SU-DHL-6 (cell line): Measurements from ENCODE around the gene CADM2.

Experiments
- H2AFZ ChIP-seq: fragments of 200-600 bp; sonication (generic); 2 replicates; pipeline ENCODE4 v1.6.1; 2014; ENCODE audit warnings: low read depth, mild to moderate bottlenecking, moderate library complexity, mixed read lengths, antibody characterized with exemption, low read length; ENCODE audit not compliant: severe bottlenecking
- H3F3A ChIP-seq: fragments of 200-600 bp; shearing (Covaris generic); 2 replicates; pipeline ENCODE4 v1.6.0; 2016; ENCODE audit warnings: antibody characterized with exemption, mild to moderate bottlenecking; ENCODE audit not compliant: insufficient read depth
- H3K27ac ChIP-seq: fragments of 200-600 bp; sonication (generic); 2 replicates; pipeline ENCODE4 v1.5.1; 2016; ENCODE audit warnings: low read depth, mild to moderate bottlenecking, low read length, moderate library complexity, mixed read lengths
- H3K27me3 ChIP-seq: fragments of 200-600 bp; sonication (generic), shearing (Covaris generic); 2 replicates; pipeline ENCODE4 v1.6.0; 2014; ENCODE audit warnings: mild to moderate bottlenecking, low read length
- H3K36me3 ChIP-seq: fragments of 200-600 bp; sonication (generic); 2 replicates; pipeline ENCODE4 v1.6.1; 2014; ENCODE audit warnings: mild to moderate bottlenecking, low read length, mixed read lengths
- H3K4me2 ChIP-seq: fragments of 300-600, 200-600 bp; shearing (Covaris generic), sonication (generic); 2 replicates; pipeline ENCODE4 v1.6.0; 2014; ENCODE audit warnings: low read length, low read depth, mild to moderate bottlenecking; ENCODE audit not compliant: poor library complexity, severe bottlenecking
- H3K4me3 ChIP-seq: fragments of 200-600 bp; sonication (generic); 2 replicates; pipeline ENCODE4 v1.5.1; 2014; ENCODE audit warnings: antibody characterized with exemption, low read length, mild to moderate bottlenecking, mixed read lengths; ENCODE audit not compliant: insufficient read depth, poor library complexity, severe bottlenecking
- H3K79me2 ChIP-seq: fragments of 200-600 bp; sonication (generic); 2 replicates; pipeline ENCODE4 v1.6.1; 2014; ENCODE audit warnings: mild to moderate bottlenecking, low read length, moderate library complexity; ENCODE audit not compliant: insufficient read depth
- H3K9ac ChIP-seq: fragments of 200-600 bp; sonication (generic); 2 replicates; pipeline ENCODE4 v1.7.0; 2014; ENCODE audit warnings: mild to moderate bottlenecking, low read length
- H3K9me2 ChIP-seq: fragments of 200-600 bp; sonication (generic); replicated peaks from 2 replicates; pipeline ENCODE4 v1.6.1; 2014; ENCODE audit warnings: low read length; ENCODE audit not compliant: insufficient read depth
- H3K9me3 ChIP-seq: fragments of 200-600 bp; sonication (generic); 2 replicates; pipeline ENCODE4 v1.6.1; 2014; ENCODE audit warnings: low read length, mixed read lengths; ENCODE audit not compliant: insufficient read depth
- H4K20me1 ChIP-seq: fragments of 200-600 bp; sonication (generic); 2 replicates; pipeline ENCODE4 v1.6.1; 2014; ENCODE audit warnings: low read depth, mild to moderate bottlenecking, antibody characterized with exemption, low read length, moderate library complexity, mixed read lengths
- EZH2phosphoT487 ChIP-seq: fragments of 200-600 bp; sonication (generic), shearing (Covaris generic); conservative IDR thresholded peaks from 2 replicates; pipeline ENCODE4 v1.6.1; 2018; ENCODE audit warnings: mild to moderate bottlenecking, antibody characterized with exemption, low read length, moderate library complexity, mixed read lengths
- TF ChIP-seq, protein P1 (sequence below): fragments of 200-600 bp; sonication (generic); IDR thresholded peaks from one replicate; pipeline ENCODE4 v1.5.1; 2017; ENCODE audit warnings: antibody characterized with exemption, mild to moderate bottlenecking, low read length, moderate library complexity; ENCODE audit not compliant: insufficient read depth, poor library complexity, severe bottlenecking

The CADM2 gene

DNA sequence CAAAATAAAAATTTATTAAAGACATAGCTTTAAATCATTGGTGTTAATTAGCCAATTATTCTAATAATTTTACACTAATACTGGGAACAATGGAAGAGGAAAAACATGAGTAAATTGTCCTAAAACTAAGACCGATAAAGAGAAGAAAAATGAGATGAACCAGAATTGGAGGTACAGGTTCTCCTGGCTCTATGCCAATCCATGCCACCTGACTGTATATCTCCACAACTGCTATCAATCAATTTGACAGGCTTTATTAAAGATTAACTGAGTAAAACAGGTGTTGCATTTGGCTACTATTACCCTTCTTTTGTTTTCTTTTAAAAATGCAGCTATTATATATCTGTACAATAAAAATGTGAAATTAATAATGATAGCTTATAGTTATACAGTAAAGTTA, 850.0 kb downstream of the CADM2 start:
- H3F3A ChIP-seq, result no peaks in the 10 kb centered on the region
- TF ChIP-seq EZH2phosphoT487, result no peak
- TF ChIP-seq, protein P1, sequence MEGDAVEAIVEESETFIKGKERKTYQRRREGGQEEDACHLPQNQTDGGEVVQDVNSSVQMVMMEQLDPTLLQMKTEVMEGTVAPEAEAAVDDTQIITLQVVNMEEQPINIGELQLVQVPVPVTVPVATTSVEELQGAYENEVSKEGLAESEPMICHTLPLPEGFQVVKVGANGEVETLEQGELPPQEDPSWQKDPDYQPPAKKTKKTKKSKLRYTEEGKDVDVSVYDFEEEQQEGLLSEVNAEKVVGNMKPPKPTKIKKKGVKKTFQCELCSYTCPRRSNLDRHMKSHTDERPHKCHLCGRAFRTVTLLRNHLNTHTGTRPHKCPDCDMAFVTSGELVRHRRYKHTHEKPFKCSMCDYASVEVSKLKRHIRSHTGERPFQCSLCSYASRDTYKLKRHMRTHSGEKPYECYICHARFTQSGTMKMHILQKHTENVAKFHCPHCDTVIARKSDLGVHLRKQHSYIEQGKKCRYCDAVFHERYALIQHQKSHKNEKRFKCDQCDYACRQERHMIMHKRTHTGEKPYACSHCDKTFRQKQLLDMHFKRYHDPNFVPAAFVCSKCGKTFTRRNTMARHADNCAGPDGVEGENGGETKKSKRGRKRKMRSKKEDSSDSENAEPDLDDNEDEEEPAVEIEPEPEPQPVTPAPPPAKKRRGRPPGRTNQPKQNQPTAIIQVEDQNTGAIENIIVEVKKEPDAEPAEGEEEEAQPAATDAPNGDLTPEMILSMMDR, result no peak
- H3K27ac ChIP-seq, result no peak overlapping the region
- H3K9ac ChIP-seq, result no peak overlapping the region
- H3K36me3 ChIP-seq, result no peaks in the 10 kb centered on the region
- no peaks in the 10 kb centered on the region for H4K20me1 ChIP-seq
- no peak overlapping the region for H2AFZ ChIP-seq
- H3K9me2 ChIP-seq, result no peaks in the 10 kb centered on the region
- H3K79me2 ChIP-seq, result no peaks in the 10 kb centered on the region
- H3K9me3 ChIP-seq, result no peaks in the 10 kb centered on the region
- no peak overlapping the region for H3K4me2 ChIP-seq
- no peaks in the 10 kb centered on the region for H3K27me3 ChIP-seq
- no peak overlapping the region for H3K4me3 ChIP-seq

DNA sequence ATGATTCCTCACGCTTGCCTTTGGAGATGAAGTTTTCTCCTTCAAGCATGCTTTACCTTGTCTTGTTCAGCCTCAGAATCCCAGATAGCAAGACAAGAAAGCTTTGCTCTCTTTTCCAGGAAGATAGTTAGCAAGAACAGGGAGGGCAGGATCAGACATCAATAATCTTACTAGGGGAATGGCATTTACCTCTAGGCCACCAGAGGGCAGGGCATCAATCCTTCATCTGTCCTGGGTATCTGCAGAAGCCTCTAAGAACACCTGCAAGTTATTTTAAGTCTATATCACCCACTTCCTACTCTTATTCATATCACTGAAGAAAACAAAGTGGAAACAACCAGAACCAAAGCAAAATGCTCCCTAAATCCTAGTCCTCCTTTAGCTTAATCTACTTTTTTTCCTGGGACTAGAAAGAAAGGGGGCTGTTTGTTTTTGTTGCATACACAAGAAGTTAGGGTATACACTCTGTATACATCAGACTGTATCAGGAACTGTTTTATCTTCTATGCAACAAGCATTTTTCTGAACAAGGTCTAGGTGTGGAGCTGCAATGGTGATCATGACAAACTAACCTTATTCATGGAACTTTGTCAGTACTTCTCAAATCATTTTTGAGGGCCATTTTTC, 862.5 kb downstream of the CADM2 start:
- H2AFZ ChIP-seq, result no peak overlapping the region
- no peaks in the 10 kb centered on the region for H4K20me1 ChIP-seq
- no peak overlapping the region for H3K4me3 ChIP-seq
- no peaks in the 10 kb centered on the region for H3K27me3 ChIP-seq
- no peaks in the 10 kb centered on the region for H3K9me3 ChIP-seq
- H3K36me3 ChIP-seq, result no peaks in the 10 kb centered on the region
- TF ChIP-seq, protein P1, result peak; percentile 68
- TF ChIP-seq EZH2phosphoT487, result no peak
- H3K27ac ChIP-seq, result no peak overlapping the region
- no peaks in the 10 kb centered on the region for H3F3A ChIP-seq
- H3K79me2 ChIP-seq, result no peaks in the 10 kb centered on the region
- H3K9me2 ChIP-seq, result no peaks in the 10 kb centered on the region
- H3K9ac ChIP-seq, result no peak overlapping the region
- H3K4me2 ChIP-seq, result peak overlapping the region; percentile 31

DNA sequence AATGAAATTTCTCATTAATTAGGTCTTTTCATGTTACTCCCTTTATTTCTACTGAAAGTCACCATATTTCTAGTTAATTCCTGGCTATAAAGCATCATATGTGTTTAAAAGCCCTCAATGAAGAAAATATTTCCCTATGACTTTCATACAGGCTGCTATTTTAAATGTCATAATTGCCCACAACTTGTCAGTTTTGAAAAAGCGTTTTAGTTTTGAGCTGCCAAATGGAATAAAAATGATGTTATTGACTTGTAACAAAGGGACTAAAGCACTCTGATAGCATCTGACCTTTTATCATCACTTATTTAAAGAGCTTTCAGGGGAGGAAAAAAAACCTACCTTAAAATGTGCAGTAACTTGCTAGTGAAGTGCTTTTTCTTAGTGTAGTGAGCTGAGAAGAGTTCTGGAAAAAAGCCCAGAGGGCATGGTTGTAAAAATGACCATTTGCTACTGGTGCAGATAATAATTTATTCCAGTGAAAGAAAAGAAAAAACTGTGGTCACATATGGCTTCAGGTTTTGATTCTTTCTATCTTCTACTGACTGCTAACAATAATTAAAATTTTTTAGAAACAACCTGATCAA, 877.2 kb downstream of the CADM2 start:
- Histone ChIP-seq H3K36me3 (no peaks in the 10 kb centered on the region), H3K79me2 (no peaks in the 10 kb centered on the region), H3K9me3 (no peaks in the 10 kb centered on the region), H3K9ac (no peak overlapping the region), H3F3A (no peaks in the 10 kb centered on the region), H3K4me3 (no peak overlapping the region), H3K27ac (no peak overlapping the region), H4K20me1 (no peaks in the 10 kb centered on the region), H3K9me2 (no peaks in the 10 kb centered on the region), H2AFZ (no peak overlapping the region), H3K4me2 (no peak overlapping the region), H3K27me3 (no peaks in the 10 kb centered on the region)
- TF ChIP-seq EZH2phosphoT487, result no peak
- TF ChIP-seq, protein P1, result no peak
